SK-N-SH (cell line): ENCODE data around the gene C12orf42.

ENCODE experiments used
- CHD2 ChIP-seq: fragments of 150-350 bp; IDR thresholded peaks from 2 replicates; pipeline ENCODE4 v1.6.1; 2018; ENCODE audit warnings: low read length; ENCODE audit not compliant: partially characterized antibody
- CTCF ChIP-seq: fragments of 200-600 bp; sonication (generic); IDR thresholded peaks from 2 replicates; pipeline ENCODE4 v1.6.1; 2017; ENCODE audit warnings: antibody characterized with exemption, mild to moderate bottlenecking, moderate library complexity
- JUND ChIP-seq: IDR thresholded peaks from 2 replicates; pipeline ENCODE4 v1.4.0; 2012
- RFX5 ChIP-seq: IDR thresholded peaks from 2 replicates; pipeline ENCODE4 v1.6.1; 2012; ENCODE audit warnings: mild to moderate bottlenecking, improper control_type of control experiment, low read length

GRCh38 chr12:103524238-103524875 lies 28.6 kb upstream of the C12orf42 start:
- TF ChIP-seq JUND = no peak
- TF ChIP-seq CTCF = no peak
- no peak for TF ChIP-seq CHD2
- TF ChIP-seq RFX5 = no peak
